Neural cell (in vitro differentiated cells): ENCODE data around the gene TRPM2. TPM values are rescaled to one million over a fixed set of nuclear protein-coding genes. Genes with fewer than 3 reads are reported as not detected.
"Not testable (repeated sequence)": the region's sequence is repeated elsewhere in the genome, so short reads cannot be mapped to it uniquely, and the experiment has no call there.

Source experiments
- H2AFZ ChIP-seq: fragments of 200-600, 300-800 bp; sonication (generic), shearing (Covaris generic); 2 replicates; pipeline ENCODE4 v1.6.0; 2014; ENCODE audit warnings: low read depth, mild to moderate bottlenecking, antibody characterized with exemption, low read length, moderate library complexity
- H3F3A ChIP-seq: fragments of 200-600 bp; shearing (Covaris generic); 2 replicates; pipeline ENCODE4 v1.6.1; 2016; ENCODE audit warnings: mild to moderate bottlenecking, moderate library complexity, mixed read lengths, antibody characterized with exemption, low read length; ENCODE audit not compliant: insufficient read depth, poor library complexity, severe bottlenecking
- H3K27ac ChIP-seq: fragments of 200-600, 300-800 bp; sonication (generic), shearing (Covaris generic); 2 replicates; pipeline ENCODE4 v1.5.1; 2014; ENCODE audit warnings: mild to moderate bottlenecking, low read length, moderate library complexity
- H3K27me3 ChIP-seq: fragments of 300-800, 200-600 bp; sonication (generic), shearing (Covaris generic); 2 replicates; pipeline ENCODE4 v1.6.0; 2014; ENCODE audit warnings: mild to moderate bottlenecking, low read depth, low read length, moderate library complexity; ENCODE audit not compliant: insufficient read depth
- H3K36me3 ChIP-seq: fragments of 300-800, 200-600 bp; sonication (generic), shearing (Covaris generic); 2 replicates; pipeline ENCODE4 v1.5.1; 2014; ENCODE audit warnings: mild to moderate bottlenecking, antibody characterized with exemption, low read length, moderate library complexity; ENCODE audit not compliant: insufficient read depth
- H3K4me2 ChIP-seq: fragments of 300-800, 200-600 bp; sonication (generic), shearing (Covaris generic); 2 replicates; pipeline ENCODE4 v1.6.0; 2014; ENCODE audit warnings: mild to moderate bottlenecking, low read length
- H3K4me3 ChIP-seq: fragments of 300-800, 200-600 bp; sonication (generic), shearing (Covaris generic); 2 replicates; pipeline ENCODE4 v1.5.1; 2014; ENCODE audit warnings: mild to moderate bottlenecking, low read length, moderate library complexity
- H3K79me2 ChIP-seq: fragments of 200-600 bp; shearing (Covaris generic); replicated peaks from 2 replicates; pipeline ENCODE4 v1.6.0; 2014; ENCODE audit warnings: mild to moderate bottlenecking, low read length, moderate library complexity; ENCODE audit not compliant: insufficient read depth
- H3K9ac ChIP-seq: fragments of 300-800, 200-600 bp; sonication (generic), shearing (Covaris generic); 2 replicates; pipeline ENCODE4 v1.6.1; 2016; ENCODE audit warnings: mild to moderate bottlenecking, low read length, mixed read lengths
- H3K9me2 ChIP-seq: fragments of 200-600 bp; shearing (Covaris generic); 2 replicates; pipeline ENCODE4 v1.6.1; 2016; ENCODE audit warnings: mild to moderate bottlenecking, low read length, mixed read lengths; ENCODE audit not compliant: insufficient read depth
- H3K9me3 ChIP-seq: fragments of 200-600, 300-800 bp; sonication (generic), shearing (Covaris generic); 2 replicates; pipeline ENCODE4 v1.6.1; 2016; ENCODE audit warnings: mild to moderate bottlenecking, mixed run types, low read length, moderate library complexity, mixed read lengths
- H4K20me1 ChIP-seq: fragments of 200-600 bp; shearing (Covaris generic); 2 replicates; pipeline ENCODE4 v1.6.1; 2016; ENCODE audit warnings: mild to moderate bottlenecking, mixed run types; ENCODE audit not compliant: insufficient read depth
- CTCF ChIP-seq: fragments of 450-650 bp; IDR thresholded peaks from 2 replicates; pipeline ENCODE4 v1.5.1; 2014; ENCODE audit warnings: antibody characterized with exemption, mild to moderate bottlenecking, moderate library complexity; ENCODE audit not compliant: poor library complexity, severe bottlenecking
- EP300 ChIP-seq: fragments of 450-650 bp; conservative IDR thresholded peaks from 2 replicates; pipeline ENCODE4 v1.6.1; 2014; ENCODE audit warnings: antibody characterized with exemption, mild to moderate bottlenecking, moderate library complexity; ENCODE audit not compliant: poor library complexity, severe bottlenecking
- EZH2 ChIP-seq: fragments of 200-600, 300-800 bp; shearing (Covaris generic), sonication (generic); IDR thresholded peaks from 2 replicates; pipeline ENCODE4 v1.6.1; 2014; ENCODE audit warnings: antibody characterized with exemption, low read length, borderline replicate concordance, mild to moderate bottlenecking; ENCODE audit not compliant: insufficient read depth, poor library complexity, severe bottlenecking
- MXI1 ChIP-seq: fragments of 450-650 bp; conservative IDR thresholded peaks from 2 replicates; pipeline ENCODE4 v1.6.1; 2014; ENCODE audit warnings: antibody characterized with exemption, mild to moderate bottlenecking; ENCODE audit not compliant: poor library complexity, severe bottlenecking
- POLR2AphosphoS5 ChIP-seq: IDR thresholded peaks from 2 replicates; pipeline ENCODE4 v1.6.1; 2012
- RAD21 ChIP-seq: fragments of 450-650 bp; conservative IDR thresholded peaks from 2 replicates; pipeline ENCODE4 v1.6.1; 2014; ENCODE audit warnings: antibody characterized with exemption, mild to moderate bottlenecking, moderate library complexity
- SMC3 ChIP-seq: fragments of 450-650 bp; conservative IDR thresholded peaks from 2 replicates; pipeline ENCODE4 v1.6.1; 2014; ENCODE audit warnings: antibody characterized with exemption, mild to moderate bottlenecking, moderate library complexity; ENCODE audit not compliant: poor library complexity
- TAF1 ChIP-seq: IDR thresholded peaks from 2 replicates; pipeline ENCODE4 v1.6.1; 2012; ENCODE audit warnings: low read depth
- polyA plus RNA-seq: library from polyadenylated mRNA; depleted of rRNA; stranded (reverse); fragments of >200 nt; gene quantifications from 2 replicates; pipeline ENCODE4 v1.2.3, GENCODE V29; 2014

Gene TRPM2
- polyA plus RNA-seq, 1 donor from 2014 or later: 0.14 TPM

- no peak for TF ChIP-seq CTCF
- TF ChIP-seq POLR2AphosphoS5: no peak
- no peak for TF ChIP-seq MXI1
- TF ChIP-seq RAD21: no peak
- TF ChIP-seq SMC3: no peak
- TF ChIP-seq TAF1: no peak
- no peaks in the 10 kb centered on the region for H3K36me3 ChIP-seq
Observed at GRCh38 chr21:44403106-44404020, 49.9 kb downstream of the TRPM2 start.

GRCh38 chr21:44404482-44404881 is 51.1 kb downstream of the TRPM2 start:
- H3K9ac ChIP-seq, H3K36me3 ChIP-seq, H3F3A ChIP-seq: not testable (repeated sequence)

More at GRCh38 chr21:44403106-44404020, 49.9 kb downstream of the TRPM2 start:
- H4K20me1 ChIP-seq: no peaks in the 10 kb centered on the region
- no peak overlapping the region for H3K4me3 ChIP-seq
- no peak overlapping the region for H3K27ac ChIP-seq
- H3F3A ChIP-seq: no peaks in the 10 kb centered on the region
- H3K4me2 ChIP-seq: no peak overlapping the region
- no peaks in the 10 kb centered on the region for H3K9me2 ChIP-seq
- H2AFZ ChIP-seq: no peak overlapping the region
- no peaks in the 10 kb centered on the region for H3K27me3 ChIP-seq
- no peaks in the 10 kb centered on the region for H3K9me3 ChIP-seq
- H3K9ac ChIP-seq: no peak overlapping the region
- no peaks in the 10 kb centered on the region for H3K79me2 ChIP-seq

GRCh38 chr21:44405091-44405947 is 51.9 kb downstream of the TRPM2 start:
- no peaks in the 10 kb centered on the region for H4K20me1 ChIP-seq
- no peak overlapping the region for H3K4me3 ChIP-seq
- no peaks in the 10 kb centered on the region for H3K9me3 ChIP-seq
- no peak overlapping the region for H2AFZ ChIP-seq
- no peak overlapping the region for H3K27ac ChIP-seq
- no peak overlapping the region for H3K4me2 ChIP-seq
- H3F3A ChIP-seq: no peaks in the 10 kb centered on the region
- H3K36me3 ChIP-seq: no peaks in the 10 kb centered on the region
- no peaks in the 10 kb centered on the region for H3K27me3 ChIP-seq
- no peak overlapping the region for H3K9ac ChIP-seq
- no peaks in the 10 kb centered on the region for H3K79me2 ChIP-seq
- no peaks in the 10 kb centered on the region for H3K9me2 ChIP-seq
- TF ChIP-seq EZH2 (no peak), TAF1 (no peak), EP300 (no peak), SMC3 (no peak)

More at GRCh38 chr21:44404482-44404881, 51.1 kb downstream of the TRPM2 start:
- H3K9me2 ChIP-seq, H3K9me3 ChIP-seq, H3K4me3 ChIP-seq, H3K27ac ChIP-seq, H3K27me3 ChIP-seq, H3K4me2 ChIP-seq, H2AFZ ChIP-seq, H3K79me2 ChIP-seq, H4K20me1 ChIP-seq: not testable (repeated sequence)
